Daoy (cell line): ENCODE data around the gene ARAP1. TPM values are rescaled to one million over a fixed set of nuclear protein-coding genes. Genes with fewer than 3 reads are reported as not detected.

ENCODE experiments used
- DNase-seq: peaks from one replicate; pipeline ENCODE4 v3.0.0-alpha.2; 2015; ENCODE audit warnings: low read depth
- total RNA-seq: library from RNA; depleted of rRNA; stranded (reverse); fragments of >200 nt; shearing (Covaris generic); gene quantifications from 2 replicates; pipeline ENCODE4 v1.2.3, GENCODE V29; 2014

ARAP1 gene
- total RNA-seq, 1 experiment from 2014 or later = 55.7 TPM

- DNase-seq = no peak
Measured at GRCh38 chr11:72668629-72669347, 83.4 kb downstream of the ARAP1 start.

- no peak for DNase-seq
Measured at GRCh38 chr11:72665911-72666472, 86.2 kb downstream of the ARAP1 start.

- DNase-seq = no peak
Measured at GRCh38 chr11:72662036-72662435, 90.2 kb downstream of the ARAP1 start.

GRCh38 chr11:72661486-72661885 lies 90.7 kb downstream of the ARAP1 start:
- no peak for DNase-seq

DNA sequence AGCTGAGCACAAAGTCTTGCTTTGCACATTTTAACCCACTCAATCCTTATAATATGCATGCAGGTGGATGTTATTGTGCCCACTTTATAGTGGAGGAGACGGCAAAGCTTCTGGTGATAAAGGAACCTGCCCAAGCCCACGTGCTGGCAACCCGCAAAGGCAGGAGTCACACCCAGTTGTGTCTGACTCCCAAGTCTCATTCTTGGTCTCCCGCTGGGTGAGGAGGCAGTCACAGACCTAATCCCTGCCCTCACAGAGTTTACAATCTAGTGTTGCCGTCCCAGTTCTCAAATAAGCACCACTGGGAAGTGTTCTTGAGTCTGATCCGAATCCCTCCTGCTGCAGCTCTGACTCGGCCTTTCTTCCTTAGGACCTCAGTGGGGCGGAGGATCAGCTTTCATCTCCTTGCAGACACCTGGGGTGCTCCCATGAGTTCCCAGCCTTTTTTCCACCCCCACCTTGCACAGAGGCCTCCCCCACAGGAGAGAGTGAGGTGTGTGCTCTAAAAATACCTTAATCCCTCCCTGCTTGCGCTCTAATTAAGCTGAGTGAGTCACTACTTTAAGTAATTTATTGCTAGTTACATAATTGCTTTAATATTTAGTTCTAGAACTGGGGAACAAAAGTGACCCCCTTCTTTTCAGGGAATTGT lies 93.1 kb downstream of the ARAP1 start:
- DNase-seq = no peak

GRCh38 chr11:72657411-72658100 lies 94.7 kb downstream of the ARAP1 start:
- no peak for DNase-seq

- DNase-seq = no peak
Measured at GRCh38 chr11:72655896-72656464, 96.2 kb downstream of the ARAP1 start.

DNA sequence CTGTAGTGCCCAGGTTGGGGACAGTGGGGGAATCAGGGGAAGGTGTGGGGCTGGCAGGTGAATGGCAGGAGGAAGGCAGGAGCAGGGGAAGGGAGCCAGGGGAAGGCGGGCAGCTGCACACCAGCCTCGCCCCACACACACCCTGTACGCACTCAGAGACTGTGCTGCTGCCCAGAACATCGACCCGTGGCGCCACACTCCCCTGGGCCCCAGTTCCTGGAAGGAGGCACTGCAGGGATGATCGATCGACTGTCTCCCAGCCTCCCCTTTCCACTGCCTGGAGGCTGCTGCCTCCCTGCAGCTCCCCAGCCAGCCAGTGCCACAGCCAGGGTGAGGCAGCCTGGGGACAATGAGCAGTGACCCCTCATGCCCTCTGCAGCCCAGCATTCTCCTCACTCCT lies 97.2 kb downstream of the ARAP1 start:
- no peak for DNase-seq

- DNase-seq = no peak
Measured at GRCh38 chr11:72653649-72654048, 98.6 kb downstream of the ARAP1 start.

DNA sequence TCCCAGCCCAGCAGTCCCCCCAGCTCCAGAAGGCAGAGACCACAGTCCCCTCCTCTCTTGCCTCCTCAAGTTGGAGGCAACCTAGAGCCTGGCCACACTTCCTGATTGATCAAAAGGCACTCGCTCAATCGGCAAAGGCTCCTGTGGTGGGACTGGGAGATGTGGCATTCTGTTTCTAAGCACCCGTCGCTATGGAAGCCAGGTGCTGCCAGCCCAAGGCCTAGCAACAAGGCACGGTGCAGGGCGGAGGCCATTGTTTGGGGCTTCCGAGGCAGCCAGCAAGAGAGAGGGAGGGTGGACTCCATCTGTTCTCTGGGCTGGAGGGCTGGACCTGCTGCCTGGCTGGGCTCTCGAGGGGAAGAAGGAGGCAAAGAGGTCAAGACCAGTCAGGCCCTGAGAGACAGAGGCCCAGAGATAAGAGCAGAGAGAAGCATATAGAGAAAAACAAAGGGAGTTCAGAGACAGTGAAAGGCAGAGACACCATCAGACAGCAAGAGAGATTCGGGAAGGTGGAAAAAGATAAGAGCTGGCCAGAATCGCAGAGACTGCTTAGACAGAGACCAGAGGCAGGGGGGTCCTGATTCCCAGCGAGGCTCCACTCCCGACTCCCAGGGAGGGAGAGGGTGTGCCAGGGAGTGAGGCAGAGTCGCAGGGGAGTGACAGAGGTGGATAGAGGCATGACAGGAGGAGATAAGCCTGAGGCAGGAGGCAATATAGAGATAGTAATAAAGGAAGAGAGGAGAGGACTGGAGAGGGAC lies 99.2 kb downstream of the ARAP1 start:
- no peak for DNase-seq

DNA sequence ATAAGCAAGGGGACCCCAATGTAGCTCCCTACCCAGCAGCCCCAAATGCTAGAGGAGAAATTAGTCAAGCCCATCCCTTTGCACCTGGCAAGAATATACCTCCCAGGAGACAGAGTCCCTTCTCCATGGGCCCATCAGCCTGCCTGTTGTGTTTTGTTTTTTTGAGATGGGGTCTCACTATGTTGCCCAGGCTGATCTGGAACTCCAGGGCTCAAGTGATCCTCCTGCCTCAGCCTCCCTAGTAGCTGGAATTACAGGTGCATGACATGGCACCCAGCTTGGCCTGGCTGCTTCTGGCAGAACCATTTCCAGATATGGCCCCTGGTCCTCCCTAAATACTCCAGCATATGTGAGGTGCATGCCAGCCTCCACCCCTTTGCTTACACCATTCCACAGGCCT lies 100.1 kb downstream of the ARAP1 start:
- no peak for DNase-seq

DNA sequence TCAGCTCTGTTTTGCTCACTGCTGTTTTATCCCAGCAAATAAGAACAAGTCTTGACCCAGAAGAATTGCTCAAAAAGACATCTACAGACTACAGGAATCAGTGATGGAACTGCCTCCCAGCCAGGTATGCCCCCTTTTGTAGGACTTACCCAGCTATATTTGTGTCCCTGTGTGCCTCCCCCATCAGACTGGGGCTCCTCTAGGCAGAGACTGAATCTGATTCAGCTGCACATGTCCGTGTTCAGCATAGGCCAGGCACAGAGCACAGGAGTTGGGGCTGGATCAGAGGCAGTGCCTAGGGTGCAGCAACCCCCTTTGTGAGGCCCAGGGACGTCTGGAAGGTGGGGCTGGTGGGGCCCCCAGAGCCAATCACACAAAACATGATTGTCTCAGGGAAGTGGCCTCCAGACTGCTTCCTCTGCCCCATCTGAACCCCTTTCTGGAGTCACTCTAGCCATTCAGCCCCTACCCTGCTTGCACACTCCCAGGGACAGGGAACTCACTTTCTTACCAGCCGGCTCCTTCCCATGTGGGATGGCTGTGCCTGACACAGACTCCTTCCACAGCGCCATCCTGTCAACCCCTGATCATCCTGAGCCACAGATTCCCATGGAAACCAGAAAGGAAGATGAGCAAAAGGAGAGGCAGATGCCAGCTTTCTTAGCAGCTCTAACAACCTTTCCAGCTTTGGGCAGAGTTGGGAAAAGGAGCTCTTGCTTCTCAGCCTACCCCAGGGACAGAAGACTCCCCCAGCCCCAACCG lies 102.8 kb downstream of the ARAP1 start:
- DNase-seq = no peak

DNA sequence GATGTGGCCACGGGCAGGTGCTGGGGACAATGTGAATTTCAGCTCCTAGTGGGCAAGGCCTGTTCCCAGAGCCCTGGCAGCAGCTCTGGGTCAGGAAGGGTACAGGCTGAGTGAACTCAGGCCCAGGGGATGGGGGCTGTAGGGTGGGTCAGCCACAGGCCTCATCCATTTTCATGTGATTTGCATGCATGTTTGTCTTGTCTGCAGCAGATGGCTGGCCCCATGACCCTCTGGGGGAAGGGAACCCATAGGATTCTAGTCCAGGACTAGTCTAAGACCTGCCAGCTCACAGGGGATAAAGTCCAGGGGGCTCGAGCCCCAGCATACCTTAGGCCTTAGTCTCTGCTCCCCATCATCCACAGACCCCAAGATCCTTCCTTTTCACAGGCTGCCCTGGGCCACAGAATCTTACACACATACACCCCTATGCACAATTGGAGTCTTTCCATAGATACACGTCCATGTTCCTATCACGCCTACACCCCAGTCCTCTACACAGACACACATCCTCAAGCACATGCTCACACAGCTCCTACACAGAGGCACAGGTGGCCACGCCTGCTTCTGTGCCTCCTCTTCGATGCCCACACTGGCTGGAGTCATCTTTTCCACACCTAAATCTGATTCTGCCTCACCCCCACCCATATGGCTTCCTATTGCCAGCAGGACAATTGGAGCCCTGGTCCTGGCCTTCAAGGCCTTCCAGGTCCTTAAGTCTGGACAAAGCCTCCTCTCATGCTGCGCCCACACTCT lies 103.6 kb downstream of the ARAP1 start:
- DNase-seq = no peak

- no peak for DNase-seq
Measured at GRCh38 chr11:72647882-72648281, 104.3 kb downstream of the ARAP1 start.

DNA sequence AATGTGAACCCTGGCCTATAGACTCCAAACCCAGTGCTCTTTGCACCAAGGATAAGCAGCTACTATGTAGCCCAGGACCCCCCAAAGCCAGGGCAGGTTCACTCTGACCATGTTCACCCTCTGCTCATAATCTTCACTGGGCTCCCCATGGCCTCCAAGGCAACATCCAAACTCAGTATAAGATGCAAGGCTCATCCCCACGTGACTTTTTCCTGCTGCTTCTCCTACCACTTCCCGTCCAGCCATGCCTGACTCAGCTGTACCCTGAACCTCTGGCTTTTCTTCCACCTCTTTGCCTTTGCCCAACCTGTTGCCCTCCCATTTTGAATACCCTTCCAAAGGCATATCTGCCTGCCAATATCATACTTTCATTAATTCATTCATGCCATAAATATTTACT lies 105.7 kb downstream of the ARAP1 start:
- DNase-seq = no peak

DNA sequence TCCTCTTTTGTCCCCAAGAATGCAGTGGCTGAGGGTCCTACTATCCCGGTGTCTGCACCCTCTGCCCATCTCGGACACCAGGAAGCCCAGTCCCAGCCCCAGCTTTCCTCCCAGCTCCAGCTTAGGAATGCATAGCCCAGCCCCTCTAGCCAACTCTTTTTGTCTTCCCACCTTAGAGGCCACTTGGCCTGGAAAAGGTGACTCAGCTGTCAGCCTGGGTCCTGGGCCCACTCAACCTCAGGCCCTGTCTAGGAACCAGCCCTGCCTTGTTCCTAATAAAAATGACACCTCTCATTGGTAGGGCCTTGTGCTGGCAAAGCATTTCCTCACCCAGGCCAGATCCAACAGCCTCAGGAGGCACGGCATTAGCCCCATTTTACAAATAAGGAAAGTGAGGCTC lies 106.2 kb downstream of the ARAP1 start:
- no peak for DNase-seq

DNA sequence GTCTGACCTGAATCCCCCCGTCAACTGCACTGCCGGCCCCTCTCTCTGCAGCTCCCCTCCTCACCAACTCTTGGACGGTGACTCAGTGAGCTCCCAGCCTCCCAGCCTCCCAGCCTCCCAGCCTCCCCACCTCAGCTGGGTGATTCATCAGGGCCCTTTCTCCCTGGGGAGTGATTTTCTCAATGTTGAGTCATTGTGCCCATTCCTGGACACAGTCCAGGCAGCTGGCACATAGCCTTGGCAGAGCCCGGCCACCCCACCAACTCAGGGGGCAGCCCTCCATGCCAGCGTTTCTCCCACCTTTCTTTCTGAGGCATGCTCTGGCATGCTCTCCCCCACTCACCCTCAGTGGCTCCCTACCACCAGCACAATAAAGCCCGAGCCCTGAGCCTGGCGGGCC lies 108.7 kb downstream of the ARAP1 start:
- peak; percentile 77 for DNase-seq

DNA sequence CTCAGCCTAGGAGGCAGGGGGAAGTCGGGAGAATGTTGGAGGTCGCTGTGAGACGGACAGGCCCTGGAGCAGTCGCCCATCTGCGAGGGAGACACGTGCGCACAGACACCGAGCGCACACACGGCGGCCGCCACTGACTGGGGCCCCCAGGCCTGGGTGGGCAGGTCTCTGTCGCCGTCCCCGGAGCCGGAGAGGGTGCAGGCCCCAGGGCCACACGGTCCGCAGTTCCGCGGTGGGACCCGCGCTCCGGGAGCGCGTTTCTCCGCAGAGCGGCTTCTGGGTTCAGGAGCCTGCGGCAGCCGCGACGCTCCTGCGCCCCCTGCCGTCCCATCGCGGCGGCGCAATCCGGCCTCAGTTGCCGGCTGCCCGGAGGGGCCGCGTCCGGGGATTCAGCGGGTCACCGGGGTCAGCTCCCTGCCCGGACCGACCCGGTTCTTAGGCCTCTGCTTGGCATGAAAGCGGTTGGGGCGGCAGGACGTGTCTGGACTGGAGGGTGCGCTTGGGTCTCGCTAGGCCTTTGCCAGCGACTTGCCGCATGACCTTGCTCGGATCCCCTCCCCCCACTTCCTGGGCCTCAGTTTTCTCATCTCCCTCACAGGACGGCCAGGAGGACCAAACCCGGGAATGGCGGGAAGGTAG lies 109.2 kb downstream of the ARAP1 start:
- peak; percentile 68 for DNase-seq

DNA sequence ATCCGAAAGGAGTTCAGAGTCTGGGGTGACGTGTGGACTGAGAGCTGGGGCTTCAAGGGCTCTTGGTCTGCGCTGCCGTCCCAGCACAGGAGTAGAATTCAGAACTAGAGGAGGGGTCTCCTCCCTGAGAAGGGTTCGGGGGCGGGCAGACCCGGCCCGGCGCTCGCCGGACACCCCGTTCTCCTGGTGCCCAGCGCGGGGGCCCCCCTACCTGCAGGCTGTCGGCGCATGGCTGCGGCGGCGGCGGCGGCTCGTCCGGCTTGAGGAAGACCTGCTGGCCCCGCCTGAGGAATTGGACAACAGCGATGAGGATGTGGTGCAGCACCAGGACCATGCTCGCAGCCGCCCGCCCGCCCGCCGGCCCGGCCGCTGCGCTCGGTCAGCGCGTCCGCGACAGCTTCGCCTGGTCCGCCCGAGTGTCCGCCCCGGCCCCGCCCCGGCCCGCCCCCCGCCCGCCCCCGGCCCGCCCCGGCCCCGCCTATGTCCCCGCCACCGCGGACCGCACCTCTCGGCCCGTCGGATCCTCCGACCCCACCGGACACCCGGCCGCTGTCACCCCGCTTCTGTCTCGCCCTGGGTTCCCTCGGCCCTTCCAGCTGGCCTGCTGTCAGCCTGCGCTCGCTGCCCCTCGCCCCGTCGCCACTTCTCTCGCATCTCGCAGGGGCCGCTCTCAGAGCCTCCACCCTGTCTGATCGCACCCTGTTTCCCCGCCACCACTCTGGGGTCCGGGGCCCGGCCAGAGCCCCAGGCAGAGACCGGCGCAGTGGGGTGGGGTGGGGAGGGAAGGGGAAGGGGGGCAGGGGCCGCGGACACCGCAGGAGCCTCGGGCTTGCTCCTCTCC lies 109.9 kb downstream of the ARAP1 start:
- DNase-seq = peak; percentile 46
